K562 (cell line): Measurements from ENCODE around the gene RHOC. TPM values are rescaled to one million over a fixed set of nuclear protein-coding genes. Genes with fewer than 3 reads are reported as not detected.

Source experiments
- AFF1 ChIP-seq, 2 experiments: fragments of 450-650 bp; IDR thresholded peaks; 2 replicates each; pipeline ENCODE4 v1.6.1; 2018; ENCODE audit warnings: mild to moderate bottlenecking in 2 of 2, low read depth in 1 of 2; ENCODE audit not compliant: partially characterized antibody in 2 of 2
- ATF4 ChIP-seq: fragments of 450-650 bp; formaldehyde crosslinking; IDR thresholded peaks from 2 replicates; pipeline ENCODE4 v1.4.0; 2022; ENCODE audit warnings: mild to moderate bottlenecking, moderate library complexity
- ELF1 ChIP-seq: fragments of 200-800 bp; sonication (Bioruptor generic); IDR thresholded peaks from 2 replicates; pipeline ENCODE4 v1.6.1; 2016; ENCODE audit warnings: missing genetic modification characterization, missing compliant biosample characterization
- ELK1 ChIP-seq: sonication (generic); formaldehyde crosslinking; IDR thresholded peaks from 2 replicates; pipeline ENCODE4 v1.8.1; 2022; ENCODE audit warnings: missing genetic modification reagents
- ILK ChIP-seq: fragments of 450-650 bp; IDR thresholded peaks from 2 replicates; pipeline ENCODE4 v1.6.1; 2016; ENCODE audit warnings: missing genetic modification characterization, low read depth, mild to moderate bottlenecking, missing compliant biosample characterization, moderate library complexity, borderline replicate concordance
- KLF6 ChIP-seq: fragments of 250-450 bp; sonication (Bioruptor Pico); IDR thresholded peaks from 2 replicates; pipeline ENCODE4 v1.4.0; 2020; ENCODE audit warnings: mild to moderate bottlenecking, moderate library complexity, borderline replicate concordance
- MLLT1 ChIP-seq, 2 experiments: fragments of 450-650 bp; IDR thresholded peaks; 2 replicates each; pipeline ENCODE4 v1.6.1; 2016
- MTA1 ChIP-seq: fragments of 450-650 bp; IDR thresholded peaks from 2 replicates; pipeline ENCODE4 v1.6.1; 2017; ENCODE audit warnings: borderline replicate concordance
- NR2C2 ChIP-seq, 2 experiments: fragments of 200-800 bp in 1 of 2; sonication (Bioruptor generic) in 1 of 2; sonication (generic) in 1 of 2; formaldehyde crosslinking in 1 of 2; IDR thresholded peaks; 2 replicates each; pipeline versions ENCODE4 v1.6.1 to v1.8.0; 2016 to 2022; ENCODE audit warnings: mild to moderate bottlenecking in 1 of 2, missing compliant biosample characterization in 1 of 2, missing genetic modification characterization in 1 of 2, missing genetic modification reagents in 1 of 2
- PTRF ChIP-seq: fragments of 450-650 bp; IDR thresholded peaks from 2 replicates; pipeline ENCODE4 v1.6.1; 2016; ENCODE audit warnings: mild to moderate bottlenecking, missing genetic modification characterization, missing compliant biosample characterization
- TEAD4 ChIP-seq, 2 experiments: sonication (generic) in 1 of 2; formaldehyde crosslinking in 1 of 2; IDR thresholded peaks; 2 replicates each; pipeline versions ENCODE4 v1.6.1 to v1.8.0; 2012 to 2022; ENCODE audit warnings: borderline replicate concordance in 1 of 2, inconsistent platforms in 1 of 2, low read length in 1 of 2, mild to moderate bottlenecking in 1 of 2, missing genetic modification reagents in 1 of 2
- U2AF2 ChIP-seq: fragments of 200-400 bp; formaldehyde crosslinking; optimal IDR thresholded peaks from 2 replicates; pipeline ENCODE3; 2017; ENCODE audit warnings: low read depth, mild to moderate bottlenecking, low read length
- ZBTB9 ChIP-seq: fragments of 450-650 bp; formaldehyde crosslinking; IDR thresholded peaks from 2 replicates; pipeline ENCODE4 v1.4.0; 2020; ENCODE audit warnings: mild to moderate bottlenecking, moderate library complexity
- ZNF165 ChIP-seq: fragments of 250-450 bp; sonication (Bioruptor Pico); IDR thresholded peaks from 2 replicates; pipeline ENCODE4 v1.4.0; 2020; ENCODE audit warnings: borderline replicate concordance
- ZNF174 ChIP-seq: fragments of 250-450 bp; sonication (Bioruptor Pico); IDR thresholded peaks from 2 replicates; pipeline ENCODE4 v1.4.0; 2020; ENCODE audit warnings: mild to moderate bottlenecking
- ZNF764 ChIP-seq: fragments of 250-450 bp; sonication (Bioruptor Pico); IDR thresholded peaks from 2 replicates; pipeline ENCODE4 v1.4.0; 2020; ENCODE audit warnings: low read depth, mild to moderate bottlenecking, moderate library complexity
- ZNF766 ChIP-seq: fragments of 200-800 bp; sonication (Bioruptor generic); conservative IDR thresholded peaks from 2 replicates; pipeline ENCODE4 v1.6.1; 2016; ENCODE audit warnings: missing genetic modification characterization, missing compliant biosample characterization
- polyA plus RNA-seq, 8 experiments: library from polyadenylated mRNA; depleted of rRNA in 4 of 8; stranded (reverse) in 5 of 8; unstranded in 3 of 8; fragments of >200 nt; fragmentation: Nextera tagmentation in 2 of 8; fragmentation: Illumina TruSeq in 1 of 8; extraction: Ambion mirVana in 2 of 8; extraction: Trizol in 1 of 8; gene quantifications; 2 replicates each; pipeline versions ENCODE4 v1.2.1 to v1.2.3, GENCODE V29; 2011 to 2014; ENCODE audit warnings: inconsistent platforms in 1 of 8, missing spikeins in 1 of 8
- total RNA-seq, 7 experiments: library from RNA; depleted of rRNA in 6 of 7; stranded (reverse); fragments of >200 nt in 6 of 7; fragmentation: Illumina TruSeq in 2 of 7; extraction: Trizol in 2 of 7; gene quantifications; 2 replicates each; pipeline versions ENCODE4 v1.2.1 to v1.2.3, GENCODE V29; 2011 to 2021; ENCODE audit warnings: low replicate concordance in 1 of 7

The RHOC gene
- total and polyA plus RNA-seq, 9 of the 15 experiments (the other 6 are each of a cell fraction or from before 2014, with no cell fraction given) = 35.2 to 364 (median 204) TPM

GRCh38 chr1:112707221-112708001 lies 484 bp upstream of the RHOC start (continued):
- TF ChIP-seq ATF4 (CRISPR knock-in tag) = no peak
- TF ChIP-seq ZNF766 (CRISPR knock-in tag) = no peak
- TF ChIP-seq PTRF (tag) = no peak
- TF ChIP-seq NR2C2 (CRISPR knock-in tag; IDR thresholded peaks at IDR 0.05) = peak; percentile 63; the same call in 1 of the 2 replicates
- no peak; the same call in none of the 2 replicates for TF ChIP-seq NR2C2 (tag; IDR thresholded peaks at IDR 0.05)
- no peak for TF ChIP-seq MTA1
- TF ChIP-seq ELK1 = no peak
- TF ChIP-seq KLF6 (CRISPR knock-in tag) = peak; percentile 59; the same call in 1 of the 2 replicates
- 0 out of 2 replicates have a peak, but pooled peaks have one; percentile 26 for TF ChIP-seq ZBTB9 (CRISPR knock-in tag)
- TF ChIP-seq ILK (tag) = no peak
- TF ChIP-seq MLLT1 (IDR thresholded peaks at IDR 0.05) = no peak
- TF ChIP-seq AFF1 (IDR thresholded peaks at IDR 0.05; ENCODE audit: low read depth in 1 of 2, partially characterized antibody in 2 of 2) = no peak
- TF ChIP-seq ELF1 (tag) = no peak
- TF ChIP-seq ZNF174 = no peak
- TF ChIP-seq TEAD4 (IDR thresholded peaks at IDR 0.05; ENCODE audit: low read length) = no peak
- no peak for TF ChIP-seq TEAD4 (CRISPR knock-in tag; IDR thresholded peaks at IDR 0.05; ENCODE audit: borderline replicate concordance)
- TF ChIP-seq ZNF764 = no peak
- no peak for TF ChIP-seq ZNF165 (CRISPR knock-in tag)
- TF ChIP-seq U2AF2 = no peak
